Transverse colon (tissue), 4 donors: Measurements from ENCODE around the gene POU5F1.

ENCODE experiments used
- CTCF ChIP-seq, 5 experiments: fragments of 200-600 bp in 3 of 5; fragments of 450-650 bp in 2 of 5; sonication (generic) in 3 of 5; IDR thresholded peaks; 1 replicate in 2 of 5; 2 replicates in 3 of 5; pipeline ENCODE4 v1.5.1; 2016 to 2017; ENCODE audit warnings: antibody characterized with exemption in 5 of 5, inconsistent platforms in 3 of 5, mild to moderate bottlenecking in 2 of 5, moderate library complexity in 1 of 5
- EP300 ChIP-seq: sonication (generic); formaldehyde crosslinking; IDR thresholded peaks from one replicate; pipeline ENCODE4 v1.6.1; 2017; ENCODE audit warnings: antibody characterized with exemption, low read depth
- POLR2A ChIP-seq: fragments of 450-650 bp; IDR thresholded peaks from one replicate; pipeline ENCODE4 v1.6.1; 2016; ENCODE audit warnings: antibody characterized with exemption, mild to moderate bottlenecking, moderate library complexity
- POLR2AphosphoS5 ChIP-seq, 3 donors: sonication (generic); formaldehyde crosslinking; IDR thresholded peaks; one replicate each; pipeline ENCODE4 v1.6.1; 2016; ENCODE audit warnings: antibody characterized with exemption in 3 of 3

- TF ChIP-seq CTCF (IDR thresholded peaks at IDR 0.05), result no peak
- peak; percentile 34 for TF ChIP-seq POLR2A
- TF ChIP-seq EP300, result no peak
- TF ChIP-seq POLR2AphosphoS5 (IDR thresholded peaks at IDR 0.05), result peak in 2 of 3 donors; percentile 58 to 76
These were observed 17.3 kb upstream of the POU5F1 start for GRCh38 chr6:31187780-31188194.
